IMR-90 (cell line): Measurements from ENCODE around the gene GSE1. TPM values are rescaled to one million over a fixed set of nuclear protein-coding genes. Genes with fewer than 3 reads are reported as not detected.

Experiments
- ATAC-seq: fragments of 200-7000 bp; cut with Tn5 transposase; 2 replicates; pipeline ENCODE4 v1.9.1; 2020; ENCODE audit warnings: low read depth, mild to moderate bottlenecking, moderate library complexity
- BruUV-seq: library from RNA; stranded (reverse); fragments of 400-500 nt; replicated peaks from 2 replicates; lab custom pipeline; 2021; lab: Mats Ljungman, UMichigan
- CTCF ChIA-PET: fragments of 300-600 bp; formaldehyde crosslinking; extraction: SDS; loops from one replicate; lab custom pipeline; 2021; ENCODE audit warnings: antibody characterized with exemption; lab: Yijun Ruan, JAX
- POLR2A ChIA-PET: fragments of 300-600 bp; sonication (Branson Sonifier 250); formaldehyde crosslinking; loops from one replicate; lab custom pipeline; 2022; ENCODE audit warnings: antibody characterized with exemption; ENCODE audit not compliant: unreplicated experiment; lab: Charles Lee
- DNase-seq: peaks from one replicate; pipeline ENCODE4 v3.0.0; 2013
- H2AFZ ChIP-seq: replicated peaks from 2 replicates; pipeline ENCODE3; 2013; ENCODE audit warnings: low read length, mild to moderate bottlenecking; ENCODE audit not compliant: poor library complexity
- H2AK5ac ChIP-seq: 2 replicates; pipeline ENCODE4 v1.6.1; 2013; ENCODE audit warnings: low read depth, low read length, inconsistent platforms
- H2AK9ac ChIP-seq: replicated peaks from 2 replicates; pipeline ENCODE3; 2013; ENCODE audit warnings: mild to moderate bottlenecking, low read depth, low read length, moderate library complexity; ENCODE audit not compliant: poor library complexity
- H2BK120ac ChIP-seq: 2 replicates; pipeline ENCODE4 v1.6.1; 2013; ENCODE audit warnings: low read depth, low read length, inconsistent platforms
- H2BK15ac ChIP-seq: 3 replicates; pipeline ENCODE4 v1.6.1; 2013; ENCODE audit warnings: low read depth, low read length, inconsistent platforms
- H2BK20ac ChIP-seq: 2 replicates; pipeline ENCODE4 v1.6.1; 2013; ENCODE audit warnings: low read depth, mild to moderate bottlenecking, inconsistent platforms, low read length, moderate library complexity
- H2BK5ac ChIP-seq: 2 replicates; pipeline ENCODE4 v1.6.1; 2013; ENCODE audit warnings: mild to moderate bottlenecking, low read depth, low read length, inconsistent platforms; ENCODE audit not compliant: poor library complexity, severe bottlenecking
- H3K14ac ChIP-seq: replicated peaks from 2 replicates; pipeline ENCODE4 v1.6.1; 2013; ENCODE audit warnings: low read depth, low read length, inconsistent platforms
- H3K18ac ChIP-seq: 2 replicates; pipeline ENCODE4 v1.6.1; 2013; ENCODE audit warnings: low read depth, low read length, control low read depth
- H3K23ac ChIP-seq: 2 replicates; pipeline ENCODE4 v1.6.1; 2013; ENCODE audit warnings: low read depth, low read length, inconsistent platforms
- H3K27ac ChIP-seq: 2 replicates; pipeline ENCODE4 v1.5.1; 2013; ENCODE audit warnings: mild to moderate bottlenecking, control low read depth, low read length; ENCODE audit not compliant: insufficient read depth
- H3K27me3 ChIP-seq: 2 replicates; pipeline ENCODE4 v1.6.1; 2013; ENCODE audit warnings: low read length; ENCODE audit not compliant: control insufficient read depth, insufficient read depth
- H3K36me3 ChIP-seq: 2 replicates; pipeline ENCODE4 v1.6.1; 2013; ENCODE audit warnings: low read length, mixed read lengths; ENCODE audit not compliant: control insufficient read depth, insufficient read depth
- H3K4ac ChIP-seq: 2 replicates; pipeline ENCODE4 v1.6.1; 2013; ENCODE audit warnings: low read depth, low read length, inconsistent platforms
- H3K4me1 ChIP-seq: 2 replicates; pipeline ENCODE4 v1.6.1; 2013; ENCODE audit warnings: low read length, mixed read lengths; ENCODE audit not compliant: control insufficient read depth, insufficient read depth
- H3K4me2 ChIP-seq: 2 replicates; pipeline ENCODE4 v1.6.1; 2013; ENCODE audit warnings: low read depth, mild to moderate bottlenecking, control low read depth, low read length, moderate library complexity
- H3K4me3 ChIP-seq: 2 replicates; pipeline ENCODE4 v1.5.1; 2013; ENCODE audit warnings: low read depth, mild to moderate bottlenecking, control low read depth, low read length, moderate library complexity; ENCODE audit not compliant: insufficient read depth
- H3K56ac ChIP-seq: 2 replicates; pipeline ENCODE4 v1.6.1; 2013; ENCODE audit warnings: low read length, inconsistent platforms; ENCODE audit not compliant: insufficient read depth; ENCODE audit errors: extremely low read depth
- H3K79me1 ChIP-seq, 2 experiments: 2 replicates each; pipeline ENCODE4 v1.6.1; 2013; ENCODE audit warnings: low read length in 2 of 2, inconsistent platforms in 1 of 2, low read depth in 1 of 2
- H3K9ac ChIP-seq: 2 replicates; pipeline ENCODE4 v1.6.1; 2013; ENCODE audit warnings: low read depth, low read length, control low read depth
- H3K9me1 ChIP-seq: 2 replicates; pipeline ENCODE4 v1.6.1; 2013; ENCODE audit warnings: low read length, inconsistent platforms; ENCODE audit not compliant: insufficient read depth
- H3K9me3 ChIP-seq: 2 replicates; pipeline ENCODE4 v1.6.1; 2013; ENCODE audit warnings: low read length; ENCODE audit not compliant: control insufficient read depth, insufficient read depth
- H4K20me1 ChIP-seq: 2 replicates; pipeline ENCODE4 v1.6.1; 2013; ENCODE audit warnings: low read length, inconsistent platforms; ENCODE audit not compliant: insufficient read depth
- H4K5ac ChIP-seq: 2 replicates; pipeline ENCODE4 v1.6.1; 2013; ENCODE audit warnings: mild to moderate bottlenecking, low read depth, low read length, control low read depth
- H4K8ac ChIP-seq, 2 experiments: 2 replicates each; pipeline ENCODE4 v1.6.1; 2013; ENCODE audit warnings: low read depth in 2 of 2, low read length in 2 of 2, control low read depth in 1 of 2, inconsistent platforms in 1 of 2
- H4K91ac ChIP-seq: 2 replicates; pipeline ENCODE4 v1.6.1; 2013; ENCODE audit warnings: low read depth, low read length, inconsistent platforms; ENCODE audit not compliant: insufficient read depth
- CEBPB ChIP-seq: IDR thresholded peaks from 2 replicates; pipeline ENCODE4 v1.6.1; 2012; ENCODE audit warnings: low read depth, low read length, improper control_type of control experiment
- CHD1 ChIP-seq: IDR thresholded peaks from 2 replicates; pipeline ENCODE4 v1.6.1; 2012; ENCODE audit warnings: low read depth, low read length, improper control_type of control experiment
- FOS ChIP-seq: fragments of 150-350 bp; IDR thresholded peaks from 2 replicates; pipeline ENCODE4 v1.6.1; 2016; ENCODE audit warnings: low read depth, low read length
- MAFK ChIP-seq: IDR thresholded peaks from 2 replicates; pipeline ENCODE4 v1.6.1; 2012; ENCODE audit warnings: low read depth, low read length, improper control_type of control experiment
- MAZ ChIP-seq: IDR thresholded peaks from 2 replicates; pipeline ENCODE4 v1.6.1; 2012; ENCODE audit warnings: low read depth, mild to moderate bottlenecking, low read length, improper control_type of control experiment, moderate library complexity, borderline replicate concordance
- RCOR1 ChIP-seq: IDR thresholded peaks from 2 replicates; pipeline ENCODE4 v1.6.1; 2012; ENCODE audit warnings: mild to moderate bottlenecking, low read length, improper control_type of control experiment; ENCODE audit not compliant: insufficient replicate concordance
- RFX5 ChIP-seq: IDR thresholded peaks from 2 replicates; pipeline ENCODE4 v1.8.0; 2012; ENCODE audit warnings: low read depth, mild to moderate bottlenecking, low read length, moderate library complexity
- WGBS, 2 experiments: methylation state at CpG; one replicate each; pipeline versions ENCODE4 v1.1.5 to v1.1.7; 2013; ENCODE audit warnings: missing lambda C conversion rate in 2 of 2; ENCODE audit not compliant: insufficient read length in 1 of 2; ENCODE audit errors: extremely low coverage in 2 of 2; 5-methylcytosine and 5-hydroxymethylcytosine counted together
- dilution Hi-C: fragments of 300-500 bp; cut with HindIII; formaldehyde crosslinking; loops from one replicate; pipeline ENCODE4 v1.14.3; 2018; ENCODE audit warnings: low sequenced_read_pairs; ENCODE audit not compliant: unreplicated experiment
- in situ Hi-C: fragments of 300-500 bp; cut with MboI; formaldehyde crosslinking; loops from 3 replicates; pipeline ENCODE4 v1.14.3; 2019; ENCODE audit warnings: low sequenced_read_pairs, inconsistent platforms, mixed read lengths
- intact Hi-C: fragments of 100-400 bp; cut with micrococcal nuclease; formaldehyde crosslinking; loops from 2 replicates; pipeline ENCODE4 v1.10.0; 2022
- polyA plus RNA-seq, 3 experiments: library from polyadenylated mRNA; depleted of rRNA; stranded (reverse); fragments of >200 nt; gene quantifications; 2 replicates each; pipeline ENCODE4 v1.2.3, GENCODE V29; 2012; ENCODE audit warnings: low replicate concordance in 1 of 3
- total RNA-seq: library from RNA; depleted of rRNA; stranded (reverse); fragments of >200 nt; gene quantifications from 2 replicates; pipeline ENCODE4 v1.2.3, GENCODE V29; 2012
- TF ChIP-seq, protein P1 (sequence below): fragments of 150-350 bp; IDR thresholded peaks from 2 replicates; pipeline ENCODE4 v1.6.1; 2017; ENCODE audit warnings: mild to moderate bottlenecking, antibody characterized with exemption, low read length, low read depth
- TF ChIP-seq, protein P2 (sequence below): fragments of 150-350 bp; IDR thresholded peaks from 2 replicates; pipeline ENCODE4 v1.6.1; 2016; ENCODE audit warnings: low read depth, mild to moderate bottlenecking, low read length, moderate library complexity, borderline replicate concordance

The GSE1 gene
- total and polyA plus RNA-seq, 2 of the 4 experiments (the other 2 are of a cell fraction): 14.9 to 25.5 TPM

DNA sequence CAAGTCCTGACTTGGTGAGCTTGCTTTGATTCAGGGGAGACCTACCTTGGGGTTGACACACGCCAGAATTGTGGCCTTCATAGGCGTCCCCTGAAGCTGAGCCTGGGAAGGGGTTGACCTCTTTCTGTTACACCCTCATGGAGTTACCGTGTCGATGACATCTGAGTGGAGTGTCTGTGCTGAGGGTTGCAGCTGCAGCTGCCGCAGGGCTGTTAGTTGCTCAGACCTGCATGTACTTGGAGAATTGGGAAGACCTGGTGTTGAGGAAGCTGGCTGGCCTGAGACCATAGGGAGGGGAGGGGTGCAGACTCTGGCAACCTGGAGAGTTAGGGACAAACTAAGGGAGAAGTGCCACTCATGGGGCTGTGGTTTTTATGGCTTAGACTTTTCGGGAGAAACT, 9.6 kb downstream of the GSE1 start:
- Histone ChIP-seq H3K4me1 (no peaks in the 10 kb centered on the region), H3K9ac (no peak overlapping the region), H2BK120ac (no peak overlapping the region), H3K23ac (no peak overlapping the region), H3K56ac (no peak overlapping the region), H4K8ac (no peak overlapping the region), H3K79me1 (peaks cover 28 to 91% of the 10 kb centered on the region in 2 experiments), H3K36me3 (no peaks in the 10 kb centered on the region; the same call in 1 of the 2 replicates), H3K4me2 (no peak overlapping the region), H3K9me3 (no peaks in the 10 kb centered on the region), H3K4ac (no peak overlapping the region), H2AK9ac (no peak overlapping the region), H2AK5ac (no peak overlapping the region), H2AFZ (no peak overlapping the region), H3K18ac (no peak overlapping the region), H4K91ac (no peak overlapping the region), H2BK20ac (no peak overlapping the region), H3K9me1 (peaks cover 7% of the 10 kb centered on the region; the same call in 1 of the 2 replicates), H3K14ac (no peak overlapping the region), H4K5ac (no peak overlapping the region), H4K20me1 (peaks cover 99% of the 10 kb centered on the region), H3K4me3 (no peak overlapping the region), H2BK5ac (no peak overlapping the region), H3K27ac (no peak overlapping the region), H2BK15ac (no peak overlapping the region), H3K27me3 (no peaks in the 10 kb centered on the region)
- intact Hi-C loops: no loop called here
- CTCF ChIA-PET: no interaction called here
- POLR2A ChIA-PET: interaction anchor here (0.5 kb wide), 1 partner anchor 10 kb away, joined by 3 read pairs; the partner anchor contains the start of gene GSE1
- TF ChIP-seq MAFK (no peak), RCOR1 (no peak), RFX5 (no peak), CHD1 (no peak), FOS (no peak), MAZ (no peak), CEBPB (no peak)
- TF ChIP-seq, protein P1, sequence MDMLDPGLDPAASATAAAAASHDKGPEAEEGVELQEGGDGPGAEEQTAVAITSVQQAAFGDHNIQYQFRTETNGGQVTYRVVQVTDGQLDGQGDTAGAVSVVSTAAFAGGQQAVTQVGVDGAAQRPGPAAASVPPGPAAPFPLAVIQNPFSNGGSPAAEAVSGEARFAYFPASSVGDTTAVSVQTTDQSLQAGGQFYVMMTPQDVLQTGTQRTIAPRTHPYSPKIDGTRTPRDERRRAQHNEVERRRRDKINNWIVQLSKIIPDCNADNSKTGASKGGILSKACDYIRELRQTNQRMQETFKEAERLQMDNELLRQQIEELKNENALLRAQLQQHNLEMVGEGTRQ: no peak
- TF ChIP-seq, protein P2, sequence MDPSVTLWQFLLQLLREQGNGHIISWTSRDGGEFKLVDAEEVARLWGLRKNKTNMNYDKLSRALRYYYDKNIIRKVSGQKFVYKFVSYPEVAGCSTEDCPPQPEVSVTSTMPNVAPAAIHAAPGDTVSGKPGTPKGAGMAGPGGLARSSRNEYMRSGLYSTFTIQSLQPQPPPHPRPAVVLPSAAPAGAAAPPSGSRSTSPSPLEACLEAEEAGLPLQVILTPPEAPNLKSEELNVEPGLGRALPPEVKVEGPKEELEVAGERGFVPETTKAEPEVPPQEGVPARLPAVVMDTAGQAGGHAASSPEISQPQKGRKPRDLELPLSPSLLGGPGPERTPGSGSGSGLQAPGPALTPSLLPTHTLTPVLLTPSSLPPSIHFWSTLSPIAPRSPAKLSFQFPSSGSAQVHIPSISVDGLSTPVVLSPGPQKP: no peak
- in situ Hi-C loops: no loop called here
- 83% methylated on average over 3 of the region's 6 CpGs; no CpG with 5 or more reads in 1 of the 2 experiments for WGBS, 2 experiments
- DNase-seq (no peak), ATAC-seq (no peak)
- BruUV-seq: no TSS peak
- dilution Hi-C loops: no loop called here
